A549 (cell line): Measurements from ENCODE around the gene TEN1.

ENCODE experiments used
- CEBPB ChIP-seq, 2 experiments: fragments of >200 bp in 1 of 2; sonication (Bioruptor Twin) in 1 of 2; formaldehyde crosslinking in 1 of 2; IDR thresholded peaks; 2 replicates each; pipeline ENCODE4 v1.6.1; 2012 to 2016
- CHD2 ChIP-seq: fragments of 150-350 bp; IDR thresholded peaks from 2 replicates; pipeline ENCODE4 v1.6.1; 2014; ENCODE audit warnings: low read length; ENCODE audit not compliant: partially characterized antibody
- CTCF ChIP-seq: fragments of >200 bp; sonication (Bioruptor Twin); formaldehyde crosslinking; IDR thresholded peaks from 3 replicates; pipeline ENCODE4 v1.5.1; 2016
- E2F6 ChIP-seq: IDR thresholded peaks from 2 replicates; pipeline ENCODE4 v1.6.1; 2012; ENCODE audit warnings: low read depth, borderline replicate concordance
- EHMT2 ChIP-seq: fragments of 200-600 bp; sonication (generic); IDR thresholded peaks from 2 replicates; pipeline ENCODE4 v1.6.1; 2016; ENCODE audit warnings: antibody characterized with exemption, low read depth, mild to moderate bottlenecking, moderate library complexity
- USF2 ChIP-seq: fragments of 450-650 bp; IDR thresholded peaks from 2 replicates; pipeline ENCODE4 v1.6.1; 2014; ENCODE audit warnings: antibody characterized with exemption

- TF ChIP-seq EHMT2 (no peak), CHD2 (no peak), USF2 (no peak), CEBPB (IDR thresholded peaks at IDR 0.05) (peak in 1 of 2 experiments; percentile 1; a peak in 1 of 4 replicates), E2F6 (no peak), CTCF (no peak)
Measured at GRCh38 chr17:75979705-75980187, 706 bp downstream of the TEN1 start.
